ENCODE measurements around the gene CDH4.

CDH4 gene

GRCh38 chr20:61397146-61397545 lies 145.1 kb downstream of the CDH4 start (continued):
- TF ChIP-seq ZNF280D (tag by site-specific recombination; IDR thresholded peaks at IDR 0.05) (no peak), MYNN (tag by site-specific recombination; IDR thresholded peaks at IDR 0.05; ENCODE audit: borderline replicate concordance) (no peak), IKZF3 (tag by site-specific recombination; IDR thresholded peaks at IDR 0.05) (no peak)

- Histone ChIP-seq H3K36me3 (ENCODE audit: control insufficient read depth in 2 of 2, insufficient read depth in 1 of 2, low read length in 2 of 2) (no peaks in the 10 kb centered on the region), H3K4me3 (ENCODE audit: low read depth, low read length) (no peak overlapping the region), H3K27ac (ENCODE audit: extremely low read depth, low read depth, low read length) (no peak overlapping the region), H3K4me1 (ENCODE audit: control insufficient read depth, insufficient read depth, low read length) (no peaks in the 10 kb centered on the region), H3K9me3 (ENCODE audit: control insufficient read depth, insufficient read depth, low read depth, low read length) (no peaks in the 10 kb centered on the region)
- ChIA-PET CTCF (no interaction called here), POLR2A (no interaction called here)
- TF ChIP-seq ZNF747 (tag by site-specific recombination; IDR thresholded peaks at IDR 0.05) = no peak
- TF ChIP-seq ZNF169 (tag by site-specific recombination; IDR thresholded peaks at IDR 0.05) = no peak
- no peak for TF ChIP-seq GLIS2 (tag by site-specific recombination; IDR thresholded peaks at IDR 0.05)
- TF ChIP-seq GLIS1 (tag by site-specific recombination; IDR thresholded peaks at IDR 0.05) = no peak
- no peak for TF ChIP-seq ZNF830 (tag by site-specific recombination; IDR thresholded peaks at IDR 0.05; ENCODE audit: low read depth)
- no peak for TF ChIP-seq CTCF (tag by site-specific recombination; IDR thresholded peaks at IDR 0.05)
- no peak for TF ChIP-seq ZNF544 (tag by site-specific recombination; IDR thresholded peaks at IDR 0.05)
- no peak for TF ChIP-seq PRDM1 (tag by site-specific recombination; IDR thresholded peaks at IDR 0.05)
- no peak for TF ChIP-seq KLF17 (tag by site-specific recombination; IDR thresholded peaks at IDR 0.05)
- TF ChIP-seq ZNF777 (tag by site-specific recombination; IDR thresholded peaks at IDR 0.05; ENCODE audit: borderline replicate concordance) = no peak
- TF ChIP-seq AEBP2 (tag by site-specific recombination; IDR thresholded peaks at IDR 0.05; ENCODE audit: borderline replicate concordance) = no peak
- no peak for TF ChIP-seq ZNF518A (tag by site-specific recombination; conservative IDR thresholded peaks at IDR 0.05; ENCODE audit: low read depth)
- TF ChIP-seq ZNF76 (tag by site-specific recombination; IDR thresholded peaks at IDR 0.05; ENCODE audit: borderline replicate concordance, low read depth) = no peak
These were observed 145.7 kb downstream of the CDH4 start for GRCh38 chr20:61397790-61398189.
